Globus pallidus (tissue), 1 donor: Measurements from ENCODE around the gene CNTLN.
"Not testable (repeated sequence)": the region's sequence is repeated elsewhere in the genome, so short reads cannot be mapped to it uniquely, and the experiment has no call there.

Source experiments
- DNase-seq: peaks from one replicate; pipeline ENCODE4 v3.0.0-alpha.2; 2015; ENCODE audit warnings: low spot score

The CNTLN gene

DNA sequence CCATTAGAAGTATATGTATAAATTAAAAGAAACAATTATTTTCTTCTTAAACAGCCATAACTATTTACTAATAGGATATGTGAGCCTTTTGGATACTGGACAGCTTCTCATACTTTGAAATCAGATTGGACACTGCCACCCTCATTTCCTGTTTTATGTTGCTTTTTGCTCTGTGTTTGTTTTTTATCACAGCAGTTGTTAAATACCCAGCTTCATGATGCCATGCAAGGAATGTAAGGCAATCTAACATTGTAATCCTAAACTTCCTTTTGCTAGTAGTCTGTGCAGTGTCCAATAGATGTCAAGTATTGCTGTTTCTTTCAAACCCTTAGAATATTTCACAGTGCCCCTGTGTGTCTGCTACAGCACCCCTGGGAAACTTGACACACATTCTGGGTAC, 56.2 kb downstream of the CNTLN start:
- DNase-seq = no peak

DNA sequence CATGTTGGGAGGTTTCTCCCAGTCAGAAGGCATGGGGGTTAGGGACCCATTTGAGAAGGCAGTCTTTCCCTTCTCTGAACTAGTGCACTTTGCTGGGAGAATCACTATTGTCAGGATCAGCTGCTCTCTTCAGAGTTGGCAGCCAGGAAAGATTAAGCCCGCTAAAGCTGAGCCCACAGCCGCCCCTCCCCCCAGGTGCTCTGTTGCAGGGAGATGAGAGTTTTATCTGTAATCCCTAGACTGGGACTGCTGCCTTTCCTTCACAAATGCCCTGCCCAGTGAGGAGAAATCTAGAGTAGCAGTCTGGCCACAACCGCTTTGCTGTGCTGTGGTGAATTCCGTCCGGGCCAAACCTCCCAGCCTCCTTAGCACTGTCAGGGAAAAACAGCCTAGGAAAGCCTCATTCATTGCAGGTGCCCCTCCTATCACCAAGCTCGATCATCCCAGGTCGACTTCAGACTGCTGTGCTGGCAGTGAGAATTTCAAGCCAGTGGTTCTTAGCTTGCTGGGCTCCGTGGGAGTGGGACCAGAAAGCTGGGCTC, 69.8 kb downstream of the CNTLN start:
- no peak for DNase-seq

DNA sequence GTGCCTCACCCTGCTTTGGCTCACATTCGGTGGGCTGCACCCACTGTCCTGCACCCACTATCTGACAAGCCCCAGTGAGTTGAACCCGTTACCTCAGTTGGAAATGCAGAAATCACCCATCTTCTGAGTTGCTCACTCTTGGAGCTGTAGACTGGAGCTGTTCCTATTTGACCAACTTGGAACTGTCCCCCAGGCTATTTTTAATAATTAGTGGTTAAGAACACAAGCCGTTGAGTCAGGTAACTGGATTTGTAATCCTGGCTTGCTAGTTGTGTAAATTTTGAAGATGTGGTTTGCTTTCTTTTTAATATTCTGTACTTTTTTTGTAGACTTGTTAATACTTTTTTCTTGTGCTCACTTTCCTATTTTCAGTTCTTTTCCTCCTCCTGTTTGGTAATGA, 81.2 kb downstream of the CNTLN start:
- no peak for DNase-seq

DNA sequence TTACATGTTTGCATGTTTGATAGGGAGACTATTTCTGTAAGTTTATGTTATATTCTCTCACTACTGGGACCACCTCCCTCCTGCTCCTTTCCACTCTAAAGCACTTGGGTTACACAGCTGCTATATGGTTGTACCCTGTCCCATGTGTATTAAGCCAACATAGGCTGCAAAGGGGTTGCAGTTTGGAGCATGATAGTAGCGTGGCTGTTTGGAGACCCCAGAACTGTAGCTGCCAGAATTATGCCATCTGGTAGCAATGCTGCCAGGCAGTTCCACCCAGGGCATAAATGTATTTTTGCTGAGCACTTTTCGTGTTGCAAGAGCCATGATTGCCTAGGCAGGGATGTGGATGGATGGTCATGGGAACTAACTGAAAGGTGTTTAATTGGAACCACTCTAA, 81.8 kb downstream of the CNTLN start:
- no peak for DNase-seq

DNA sequence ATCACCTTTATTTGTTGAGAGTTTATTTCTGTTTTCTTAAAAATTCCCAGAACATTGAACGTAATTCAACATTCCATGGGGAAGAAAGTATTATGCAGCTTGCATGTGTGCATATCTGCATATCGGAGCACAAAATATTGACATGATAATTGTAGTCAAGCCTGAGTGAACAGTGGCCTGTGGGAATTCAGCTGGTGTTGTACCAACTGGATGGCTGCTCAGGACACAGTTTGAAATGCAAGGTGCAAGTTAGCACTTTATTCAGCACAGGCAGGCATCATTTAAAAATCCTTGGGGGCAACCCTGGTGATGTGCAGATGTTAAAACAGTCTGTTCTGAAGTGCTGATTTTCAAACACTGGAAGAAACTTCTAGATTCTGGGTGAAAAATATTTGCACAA, 82.4 kb downstream of the CNTLN start:
- DNase-seq = no peak

DNA sequence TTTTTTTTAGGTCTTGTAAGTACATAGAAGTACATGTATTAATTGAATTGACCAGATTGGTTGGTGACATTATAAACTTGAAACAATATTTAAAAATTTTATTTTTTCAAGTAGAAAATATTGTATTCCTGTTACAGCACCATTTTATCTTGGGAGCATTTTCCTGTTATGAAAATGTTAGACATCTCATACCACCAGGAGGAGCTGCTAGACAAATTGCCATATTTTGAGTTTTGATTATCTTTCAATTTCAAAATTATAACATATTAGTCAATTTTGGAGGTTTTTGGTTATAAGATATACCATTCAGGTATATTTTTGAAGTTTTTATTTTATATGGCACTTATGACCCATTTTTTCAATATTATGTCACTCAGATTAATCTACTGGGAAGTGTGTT, 84.4 kb downstream of the CNTLN start:
- no peak for DNase-seq

DNA sequence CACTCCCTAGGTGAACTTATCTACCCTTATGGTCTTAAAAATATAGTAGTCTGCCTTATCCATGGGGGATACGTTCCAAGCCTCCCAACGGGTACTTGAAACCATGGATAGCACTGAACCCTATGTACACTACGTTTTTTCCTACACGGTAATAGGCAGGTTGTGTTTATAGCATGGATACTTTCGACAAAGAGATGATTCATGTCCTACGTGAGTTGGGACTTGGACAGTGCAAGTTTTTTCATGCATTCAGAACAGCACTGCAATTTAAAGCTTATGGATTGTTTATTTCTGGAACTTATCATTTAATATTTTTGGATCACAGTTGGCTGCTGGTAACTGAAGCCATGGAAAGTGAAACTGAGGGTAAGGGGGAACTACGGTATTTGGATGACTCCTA, 88.1 kb downstream of the CNTLN start:
- no peak for DNase-seq

DNA sequence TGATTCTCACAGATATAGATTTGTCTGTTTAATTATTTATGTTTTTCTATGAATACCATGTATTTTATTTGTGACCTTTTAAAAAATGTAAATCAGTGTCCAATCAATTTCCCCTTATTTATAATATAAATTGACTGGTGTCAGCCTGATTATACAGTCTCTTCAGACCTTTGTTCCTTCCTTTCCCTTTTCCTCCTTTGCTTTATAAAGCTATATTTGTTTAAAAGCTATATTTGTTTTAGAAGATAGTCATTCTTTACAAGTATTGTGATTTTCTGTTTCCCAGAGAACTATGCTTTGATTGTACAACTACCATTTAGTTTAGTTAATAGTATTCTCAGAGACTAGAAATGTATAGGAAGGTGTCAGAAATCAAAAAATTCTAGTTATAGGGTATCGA, 90.6 kb downstream of the CNTLN start:
- no peak for DNase-seq

DNA sequence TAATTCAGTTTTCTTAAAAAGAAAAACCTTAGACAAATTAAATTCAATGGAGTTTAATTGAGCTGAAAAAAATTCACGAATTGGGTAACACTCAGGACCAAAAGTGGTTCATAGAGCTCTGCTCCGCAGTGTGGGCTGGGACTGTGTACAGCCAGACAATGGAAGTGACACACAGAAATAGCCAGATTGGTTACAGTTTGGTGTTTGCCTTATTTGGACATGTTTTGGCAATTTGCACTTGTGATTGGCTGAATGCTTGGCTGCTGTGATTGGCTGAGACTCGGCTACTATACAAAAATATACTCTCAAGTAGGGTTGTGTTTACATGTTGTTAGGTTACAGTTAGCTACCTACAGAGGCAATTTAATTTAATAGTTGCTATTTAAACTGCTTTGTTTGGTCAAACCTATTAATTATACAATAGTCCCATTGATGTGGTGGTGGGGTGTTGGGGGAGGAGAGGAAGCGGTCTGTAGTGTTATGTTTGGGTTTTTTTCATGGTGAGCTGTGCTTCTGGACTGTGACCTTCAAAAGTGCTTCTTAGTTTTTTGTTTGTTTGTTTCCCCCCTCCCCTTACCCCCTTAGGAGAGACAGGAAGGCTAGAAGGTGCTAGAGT, 95.2 kb downstream of the CNTLN start:
- DNase-seq = no peak

DNA sequence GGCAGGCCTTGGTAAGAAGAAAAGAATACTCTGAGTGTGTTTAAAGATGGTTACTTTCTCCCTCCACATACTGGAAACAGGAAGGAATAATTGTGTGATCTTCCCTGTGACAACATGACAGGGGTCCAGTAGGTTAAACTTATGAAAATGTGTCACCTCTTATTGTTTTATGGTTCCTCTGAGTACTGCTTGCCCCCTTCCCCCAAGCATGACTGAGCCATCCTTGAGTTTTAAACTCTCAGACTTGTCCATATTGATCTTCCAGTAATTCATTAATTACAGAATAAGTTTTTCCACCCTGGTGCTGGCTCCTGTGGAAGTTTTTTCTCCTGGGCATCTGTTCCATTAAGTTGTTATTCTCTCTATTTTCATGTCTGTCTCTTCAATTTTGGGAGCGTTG, 95.8 kb downstream of the CNTLN start:
- no peak for DNase-seq

DNA sequence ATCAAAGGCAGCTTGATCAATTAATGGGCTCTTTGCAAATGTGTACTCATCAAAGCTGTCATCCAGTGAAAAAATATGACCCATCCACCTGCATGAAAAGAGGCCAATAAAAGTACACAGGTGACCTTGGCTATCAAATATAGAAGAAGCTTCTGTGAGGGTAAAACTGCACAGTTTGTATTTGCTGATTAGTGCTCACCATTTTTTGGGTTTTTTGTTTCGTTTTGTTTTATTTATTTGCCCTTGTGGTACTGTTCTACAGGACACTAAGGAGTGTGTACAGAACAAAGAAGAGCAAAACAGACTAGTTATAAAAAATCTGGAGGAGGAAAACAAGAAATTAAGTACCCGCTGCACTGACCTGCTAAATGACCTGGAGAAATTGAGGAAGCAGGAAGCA, 101.3 kb downstream of the CNTLN start:
- no peak for DNase-seq

DNA sequence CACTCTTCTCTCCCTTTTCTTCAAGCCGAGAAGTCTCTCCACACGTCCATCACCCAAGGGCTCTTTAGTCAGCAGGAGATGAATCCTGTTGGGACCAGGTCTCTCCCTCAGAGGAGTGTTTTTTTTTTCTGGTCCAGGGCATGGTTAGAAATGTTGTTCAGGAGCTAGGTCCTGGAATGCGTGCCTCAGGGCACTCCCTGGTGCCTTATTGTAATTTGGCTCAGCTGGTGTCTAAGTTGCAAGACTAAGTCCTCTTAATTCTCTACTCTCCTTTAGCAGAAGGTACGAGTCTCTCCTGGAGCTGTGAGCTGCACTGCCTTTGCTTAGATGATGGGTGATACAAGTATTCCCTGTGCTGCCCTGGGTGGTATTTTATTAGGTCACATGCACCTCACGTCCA, 111.9 kb downstream of the CNTLN start:
- DNase-seq = no peak

DNA sequence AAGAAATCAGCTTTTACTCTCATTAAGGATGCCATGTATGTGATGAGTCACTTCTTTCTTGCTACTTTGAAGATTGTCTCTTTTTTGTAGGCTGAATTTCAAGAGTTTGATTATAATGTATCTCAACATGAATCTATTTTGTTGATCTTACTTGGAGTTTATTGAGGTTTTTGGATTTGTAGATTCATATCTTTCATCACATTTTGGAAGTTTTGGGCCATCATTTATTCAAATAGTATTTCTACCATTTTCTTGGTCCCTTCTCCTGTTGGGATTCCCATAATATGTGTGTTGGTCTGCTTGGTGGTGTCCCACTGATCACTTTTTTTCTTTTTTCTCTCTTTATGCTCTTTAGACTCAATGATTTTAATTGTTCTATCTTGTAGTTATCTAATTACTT, 116.3 kb downstream of the CNTLN start:
- no peak for DNase-seq

DNA sequence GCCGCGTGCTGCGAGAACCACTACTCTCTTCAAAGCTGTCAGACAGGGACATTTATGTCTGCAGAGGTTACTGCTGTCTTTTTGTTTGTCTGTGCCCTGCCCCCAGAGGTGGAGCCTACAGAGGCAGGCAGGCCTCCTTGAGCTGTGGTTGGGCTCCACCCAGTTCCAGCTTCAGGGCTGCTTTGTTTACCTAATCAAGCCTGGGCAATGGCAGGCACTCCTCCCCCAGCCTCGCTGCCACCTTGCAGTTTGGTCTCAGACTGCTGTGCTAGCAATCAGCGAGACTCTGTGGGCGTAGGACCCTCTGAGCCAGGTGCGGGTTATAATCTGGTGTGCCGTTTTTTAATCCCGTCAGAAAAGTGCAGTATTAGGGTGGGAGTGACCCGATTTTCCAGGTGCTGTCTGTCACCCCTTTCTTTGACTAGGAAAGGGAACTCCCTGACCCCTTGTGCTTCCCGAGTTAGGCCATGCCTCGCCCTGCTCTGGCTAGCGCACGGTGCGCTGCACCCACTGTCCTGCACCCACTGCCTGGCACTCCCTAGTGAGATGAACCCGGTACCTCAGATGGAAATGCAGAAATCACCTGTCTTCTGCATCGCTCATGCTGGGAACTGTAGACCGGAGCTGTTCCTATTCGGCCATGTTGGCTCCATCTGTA, 133.8 kb downstream of the CNTLN start:
- DNase-seq = not testable (repeated sequence)

DNA sequence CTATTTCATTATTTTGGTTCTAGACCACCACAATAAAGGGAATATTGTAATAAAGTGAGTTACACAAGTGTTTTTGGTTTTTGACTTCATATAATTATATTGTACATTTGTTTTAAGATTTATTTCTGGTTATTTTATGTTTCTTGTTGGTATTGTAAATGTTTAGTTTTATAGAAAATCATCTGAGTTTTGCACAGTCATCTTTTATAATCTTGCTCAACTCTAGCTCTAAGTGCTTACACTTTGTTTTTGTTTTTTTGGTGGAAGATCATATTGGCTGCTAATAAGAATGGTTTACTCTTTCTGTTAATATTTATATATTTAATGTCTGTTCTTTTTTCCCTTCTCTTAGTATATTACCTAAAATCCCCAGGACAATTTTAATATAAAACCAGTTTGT, 135.0 kb downstream of the CNTLN start:
- DNase-seq = no peak

DNA sequence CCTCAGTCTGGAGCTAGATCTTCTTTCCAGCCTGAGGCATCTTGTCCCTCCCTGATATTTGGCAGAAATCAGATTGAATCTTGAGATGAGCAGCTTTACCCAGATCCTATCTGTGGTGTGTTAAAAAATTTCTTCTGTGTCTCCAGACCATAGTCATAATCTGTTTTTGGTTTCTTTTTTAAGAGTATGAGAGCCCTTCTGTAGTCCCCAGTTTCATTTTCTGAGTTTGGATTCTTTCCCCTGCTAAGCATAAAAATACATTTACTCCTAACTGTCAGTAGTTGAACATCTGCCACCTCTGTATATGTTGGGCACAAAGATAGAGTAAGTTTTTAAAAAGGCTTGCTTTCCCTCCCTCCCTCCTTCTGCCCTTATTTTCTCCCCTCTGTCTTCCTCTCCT, 137.7 kb downstream of the CNTLN start:
- DNase-seq = no peak

DNA sequence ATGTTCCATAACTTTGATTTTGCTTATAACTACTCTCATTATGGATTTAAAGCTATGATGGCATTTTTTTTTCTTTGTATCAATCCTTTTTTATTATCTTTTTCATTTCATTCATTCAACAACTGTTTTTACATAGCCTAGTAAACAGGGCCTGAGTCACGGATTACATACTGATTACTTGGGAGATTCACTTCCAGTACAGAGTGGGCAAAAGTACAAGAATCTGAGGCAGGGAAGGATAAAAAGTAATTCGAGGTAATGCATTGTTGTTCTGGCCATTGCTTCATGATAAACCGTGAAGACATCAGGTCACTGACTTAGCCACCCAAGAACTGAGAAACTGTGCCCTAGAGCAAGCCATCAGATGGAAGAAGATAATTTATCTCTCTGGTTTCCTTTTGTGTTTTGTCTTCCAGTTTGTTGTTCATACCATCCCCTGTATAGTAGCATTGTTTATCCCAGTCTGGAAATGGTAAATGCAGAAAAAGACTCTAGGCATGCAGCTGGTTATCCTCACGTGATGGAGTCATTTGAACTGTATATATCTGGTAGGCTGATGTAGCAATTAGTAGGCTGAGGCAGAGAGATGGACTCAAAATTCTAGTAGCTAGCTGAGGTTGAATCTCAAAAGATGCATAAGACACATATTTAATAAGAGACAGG, 145.6 kb downstream of the CNTLN start:
- no peak for DNase-seq

DNA sequence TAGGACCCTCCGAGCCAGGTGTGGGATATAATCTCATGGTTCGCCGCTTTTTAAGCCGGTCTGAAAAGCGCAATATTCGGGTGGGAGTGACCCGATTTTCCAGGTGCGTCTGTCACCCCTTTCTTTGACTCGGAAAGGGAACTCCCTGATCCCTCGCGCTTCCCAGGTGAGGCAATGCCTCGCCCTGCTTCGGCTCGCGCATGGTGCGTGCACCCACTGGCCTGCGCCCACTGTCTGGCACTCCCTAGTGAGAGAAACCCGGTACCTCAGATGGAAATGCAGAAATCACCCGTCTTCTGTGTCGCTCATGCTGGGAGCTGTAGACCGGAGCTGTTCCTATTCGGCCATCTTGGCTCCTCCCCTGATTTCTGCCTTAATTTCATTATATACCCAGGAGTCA, 155.8 kb downstream of the CNTLN start:
- not testable (repeated sequence) for DNase-seq

DNA sequence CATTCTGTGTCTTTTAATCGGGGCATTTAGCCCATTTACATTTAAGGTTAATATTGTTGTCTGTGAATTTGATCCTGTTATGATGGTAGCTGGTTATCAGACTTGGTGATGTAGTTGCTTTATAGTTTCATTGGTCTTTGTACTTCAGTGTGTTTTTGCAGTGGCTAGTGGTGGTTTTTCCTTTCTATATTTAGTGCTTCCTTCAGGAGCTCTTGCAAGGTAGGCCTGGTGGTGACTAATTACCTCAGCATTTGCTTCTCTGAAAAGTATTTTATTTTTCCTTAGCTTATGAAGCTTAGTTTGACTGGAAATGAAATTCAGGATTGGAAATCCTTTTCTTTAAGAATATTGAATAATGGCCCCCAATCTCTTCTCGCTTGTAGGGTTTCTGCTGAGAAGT, 156.9 kb downstream of the CNTLN start:
- DNase-seq = no peak

DNA sequence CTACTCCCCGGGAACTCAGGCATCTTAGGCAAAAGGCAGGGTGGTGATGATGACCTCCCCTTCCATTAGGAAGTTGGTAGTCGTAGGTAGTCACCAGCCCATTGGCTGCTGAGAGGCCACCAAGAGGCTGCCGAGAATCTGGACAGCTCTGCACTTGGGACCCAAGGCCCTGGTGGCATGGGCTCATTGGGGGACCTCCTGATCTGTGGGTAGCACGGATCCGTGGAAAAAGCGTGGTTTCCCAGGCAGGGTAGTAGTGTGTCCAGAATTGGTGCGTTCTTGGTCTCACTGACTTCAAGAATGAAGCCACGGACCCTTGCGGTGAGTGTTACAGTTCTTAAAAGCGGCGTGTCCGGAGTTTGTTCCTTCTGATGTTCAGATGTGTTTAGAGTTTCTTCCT, 158.8 kb downstream of the CNTLN start:
- no peak for DNase-seq

DNA sequence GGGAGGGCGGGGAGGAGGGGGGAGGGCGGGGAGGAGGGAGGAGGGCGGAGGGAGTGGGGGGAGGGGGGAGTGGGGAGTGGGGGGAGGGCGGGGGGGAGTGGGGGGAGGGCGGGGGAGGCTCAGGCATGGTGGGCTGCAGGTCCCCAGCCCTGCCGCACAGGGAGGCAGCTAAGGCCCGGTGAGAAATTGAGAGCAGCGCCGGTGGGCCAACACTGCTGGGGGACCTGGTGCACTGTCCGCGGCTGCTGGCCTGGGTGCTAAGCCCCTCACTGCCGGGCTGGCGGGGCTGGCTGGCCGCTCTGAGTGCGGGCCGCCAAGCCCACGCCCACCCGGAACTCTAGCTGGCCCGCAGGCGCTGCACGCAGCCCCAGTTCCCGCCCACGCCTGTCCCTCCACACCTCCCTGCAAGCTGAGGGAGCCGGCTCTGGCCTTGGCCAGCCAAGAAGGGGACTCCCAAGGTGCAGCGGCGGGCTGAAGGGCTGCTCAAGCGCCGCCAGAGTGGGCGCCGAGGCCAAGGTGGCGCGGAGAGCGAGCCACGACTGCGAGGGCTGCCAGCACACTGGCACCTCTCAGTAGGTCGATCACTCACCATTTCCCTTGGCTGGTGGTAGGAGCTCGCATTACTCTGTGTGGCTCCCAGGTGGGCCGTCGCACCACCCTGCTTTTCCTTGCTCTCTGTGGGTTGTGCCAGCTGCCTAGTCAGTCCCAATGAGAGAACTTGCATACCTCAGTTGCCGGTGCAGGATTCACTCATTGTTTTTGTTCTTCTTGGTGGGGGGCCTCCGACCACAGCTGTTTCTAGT, 160.2 kb downstream of the CNTLN start:
- no peak for DNase-seq

DNA sequence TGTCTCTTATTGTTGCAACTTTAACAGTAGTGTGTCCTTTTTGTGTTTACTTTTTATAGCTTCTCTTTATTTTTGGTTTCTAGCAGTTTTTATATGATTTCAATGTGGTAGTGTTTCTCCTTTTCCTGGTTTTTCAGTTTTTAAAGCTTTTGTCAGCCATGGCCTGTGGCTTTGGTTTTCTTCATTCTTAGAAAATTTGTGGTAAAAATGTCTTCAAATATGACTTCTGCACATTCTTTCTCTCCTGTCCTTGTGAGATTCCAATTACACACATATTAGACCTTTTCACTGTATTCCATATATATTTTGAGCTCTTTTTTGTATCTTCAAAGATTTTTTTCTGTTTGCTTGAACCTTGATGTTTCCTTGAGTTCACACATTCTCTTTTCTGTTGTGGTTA, 180.5 kb downstream of the CNTLN start:
- no peak for DNase-seq
